IMR-90 (cell line): ENCODE data around the gene C1QL1. TPM values are rescaled to one million over a fixed set of nuclear protein-coding genes. Genes with fewer than 3 reads are reported as not detected.

ENCODE experiments used
- ATAC-seq: fragments of 200-7000 bp; cut with Tn5 transposase; 2 replicates; pipeline ENCODE4 v1.9.1; 2020; ENCODE audit warnings: low read depth, mild to moderate bottlenecking, moderate library complexity
- BruUV-seq: library from RNA; stranded (reverse); fragments of 400-500 nt; replicated peaks from 2 replicates; lab custom pipeline; 2021; lab: Mats Ljungman, UMichigan
- CTCF ChIA-PET: fragments of 300-600 bp; formaldehyde crosslinking; extraction: SDS; loops from one replicate; lab custom pipeline; 2021; ENCODE audit warnings: antibody characterized with exemption; lab: Yijun Ruan, JAX
- POLR2A ChIA-PET: fragments of 300-600 bp; sonication (Branson Sonifier 250); formaldehyde crosslinking; loops from one replicate; lab custom pipeline; 2022; ENCODE audit warnings: antibody characterized with exemption; ENCODE audit not compliant: unreplicated experiment; lab: Charles Lee
- DNase-seq: peaks from one replicate; pipeline ENCODE4 v3.0.0; 2013
- H2AFZ ChIP-seq: replicated peaks from 2 replicates; pipeline ENCODE3; 2013; ENCODE audit warnings: low read length, mild to moderate bottlenecking; ENCODE audit not compliant: poor library complexity
- H2AK5ac ChIP-seq: 2 replicates; pipeline ENCODE4 v1.6.1; 2013; ENCODE audit warnings: low read depth, low read length, inconsistent platforms
- H2AK9ac ChIP-seq: replicated peaks from 2 replicates; pipeline ENCODE3; 2013; ENCODE audit warnings: mild to moderate bottlenecking, low read depth, low read length, moderate library complexity; ENCODE audit not compliant: poor library complexity
- H2BK120ac ChIP-seq: 2 replicates; pipeline ENCODE4 v1.6.1; 2013; ENCODE audit warnings: low read depth, low read length, inconsistent platforms
- H2BK15ac ChIP-seq: 3 replicates; pipeline ENCODE4 v1.6.1; 2013; ENCODE audit warnings: low read depth, low read length, inconsistent platforms
- H2BK20ac ChIP-seq: 2 replicates; pipeline ENCODE4 v1.6.1; 2013; ENCODE audit warnings: low read depth, mild to moderate bottlenecking, inconsistent platforms, low read length, moderate library complexity
- H2BK5ac ChIP-seq: 2 replicates; pipeline ENCODE4 v1.6.1; 2013; ENCODE audit warnings: mild to moderate bottlenecking, low read depth, low read length, inconsistent platforms; ENCODE audit not compliant: poor library complexity, severe bottlenecking
- H3K14ac ChIP-seq: replicated peaks from 2 replicates; pipeline ENCODE4 v1.6.1; 2013; ENCODE audit warnings: low read depth, low read length, inconsistent platforms
- H3K18ac ChIP-seq: 2 replicates; pipeline ENCODE4 v1.6.1; 2013; ENCODE audit warnings: low read depth, low read length, control low read depth
- H3K23ac ChIP-seq: 2 replicates; pipeline ENCODE4 v1.6.1; 2013; ENCODE audit warnings: low read depth, low read length, inconsistent platforms
- H3K27ac ChIP-seq: 2 replicates; pipeline ENCODE4 v1.5.1; 2013; ENCODE audit warnings: mild to moderate bottlenecking, control low read depth, low read length; ENCODE audit not compliant: insufficient read depth
- H3K27me3 ChIP-seq: 2 replicates; pipeline ENCODE4 v1.6.1; 2013; ENCODE audit warnings: low read length; ENCODE audit not compliant: control insufficient read depth, insufficient read depth
- H3K36me3 ChIP-seq: 2 replicates; pipeline ENCODE4 v1.6.1; 2013; ENCODE audit warnings: low read length, mixed read lengths; ENCODE audit not compliant: control insufficient read depth, insufficient read depth
- H3K4ac ChIP-seq: 2 replicates; pipeline ENCODE4 v1.6.1; 2013; ENCODE audit warnings: low read depth, low read length, inconsistent platforms
- H3K4me1 ChIP-seq: 2 replicates; pipeline ENCODE4 v1.6.1; 2013; ENCODE audit warnings: low read length, mixed read lengths; ENCODE audit not compliant: control insufficient read depth, insufficient read depth
- H3K4me2 ChIP-seq: 2 replicates; pipeline ENCODE4 v1.6.1; 2013; ENCODE audit warnings: low read depth, mild to moderate bottlenecking, control low read depth, low read length, moderate library complexity
- H3K4me3 ChIP-seq: 2 replicates; pipeline ENCODE4 v1.5.1; 2013; ENCODE audit warnings: low read depth, mild to moderate bottlenecking, control low read depth, low read length, moderate library complexity; ENCODE audit not compliant: insufficient read depth
- H3K56ac ChIP-seq: 2 replicates; pipeline ENCODE4 v1.6.1; 2013; ENCODE audit warnings: low read length, inconsistent platforms; ENCODE audit not compliant: insufficient read depth; ENCODE audit errors: extremely low read depth
- H3K79me1 ChIP-seq, 2 experiments: 2 replicates each; pipeline ENCODE4 v1.6.1; 2013; ENCODE audit warnings: low read length in 2 of 2, inconsistent platforms in 1 of 2, low read depth in 1 of 2
- H3K9ac ChIP-seq: 2 replicates; pipeline ENCODE4 v1.6.1; 2013; ENCODE audit warnings: low read depth, low read length, control low read depth
- H3K9me1 ChIP-seq: 2 replicates; pipeline ENCODE4 v1.6.1; 2013; ENCODE audit warnings: low read length, inconsistent platforms; ENCODE audit not compliant: insufficient read depth
- H3K9me3 ChIP-seq: 2 replicates; pipeline ENCODE4 v1.6.1; 2013; ENCODE audit warnings: low read length; ENCODE audit not compliant: control insufficient read depth, insufficient read depth
- H4K20me1 ChIP-seq: 2 replicates; pipeline ENCODE4 v1.6.1; 2013; ENCODE audit warnings: low read length, inconsistent platforms; ENCODE audit not compliant: insufficient read depth
- H4K5ac ChIP-seq: 2 replicates; pipeline ENCODE4 v1.6.1; 2013; ENCODE audit warnings: mild to moderate bottlenecking, low read depth, low read length, control low read depth
- H4K8ac ChIP-seq, 2 experiments: 2 replicates each; pipeline ENCODE4 v1.6.1; 2013; ENCODE audit warnings: low read depth in 2 of 2, low read length in 2 of 2, control low read depth in 1 of 2, inconsistent platforms in 1 of 2
- H4K91ac ChIP-seq: 2 replicates; pipeline ENCODE4 v1.6.1; 2013; ENCODE audit warnings: low read depth, low read length, inconsistent platforms; ENCODE audit not compliant: insufficient read depth
- BHLHE40 ChIP-seq: fragments of 150-350 bp; IDR thresholded peaks from 2 replicates; pipeline ENCODE4 v1.6.1; 2016; ENCODE audit warnings: mild to moderate bottlenecking, low read depth, low read length
- CHD1 ChIP-seq: IDR thresholded peaks from 2 replicates; pipeline ENCODE4 v1.6.1; 2012; ENCODE audit warnings: low read depth, low read length, improper control_type of control experiment
- MAFK ChIP-seq: IDR thresholded peaks from 2 replicates; pipeline ENCODE4 v1.6.1; 2012; ENCODE audit warnings: low read depth, low read length, improper control_type of control experiment
- MAZ ChIP-seq: IDR thresholded peaks from 2 replicates; pipeline ENCODE4 v1.6.1; 2012; ENCODE audit warnings: low read depth, mild to moderate bottlenecking, low read length, improper control_type of control experiment, moderate library complexity, borderline replicate concordance
- NFE2L2 ChIP-seq: fragments of 150-350 bp; IDR thresholded peaks from 2 replicates; pipeline ENCODE4 v1.6.1; 2016; ENCODE audit warnings: low read depth, mild to moderate bottlenecking, low read length
- POLR2A ChIP-seq: IDR thresholded peaks from 2 replicates; pipeline ENCODE4 v1.6.1; 2012; ENCODE audit warnings: mild to moderate bottlenecking, low read depth, low read length
- RAD21 ChIP-seq: IDR thresholded peaks from 2 replicates; pipeline ENCODE4 v1.6.1; 2012; ENCODE audit warnings: low read length, improper control_type of control experiment
- RCOR1 ChIP-seq: IDR thresholded peaks from 2 replicates; pipeline ENCODE4 v1.6.1; 2012; ENCODE audit warnings: mild to moderate bottlenecking, low read length, improper control_type of control experiment; ENCODE audit not compliant: insufficient replicate concordance
- SMC3 ChIP-seq: fragments of 150-350 bp; IDR thresholded peaks from 2 replicates; pipeline ENCODE4 v1.6.1; 2016; ENCODE audit warnings: low read depth, mild to moderate bottlenecking, antibody characterized with exemption, low read length, moderate library complexity
- USF2 ChIP-seq: fragments of 150-350 bp; IDR thresholded peaks from 2 replicates; pipeline ENCODE4 v1.6.1; 2017; ENCODE audit warnings: mild to moderate bottlenecking, antibody characterized with exemption, low read length, low read depth
- WGBS, 2 experiments: methylation state at CpG; one replicate each; pipeline versions ENCODE4 v1.1.5 to v1.1.7; 2013; ENCODE audit warnings: missing lambda C conversion rate in 2 of 2; ENCODE audit not compliant: insufficient read length in 1 of 2; ENCODE audit errors: extremely low coverage in 2 of 2; 5-methylcytosine and 5-hydroxymethylcytosine counted together
- dilution Hi-C: fragments of 300-500 bp; cut with HindIII; formaldehyde crosslinking; loops from one replicate; pipeline ENCODE4 v1.14.3; 2018; ENCODE audit warnings: low sequenced_read_pairs; ENCODE audit not compliant: unreplicated experiment
- in situ Hi-C: fragments of 300-500 bp; cut with MboI; formaldehyde crosslinking; loops from 3 replicates; pipeline ENCODE4 v1.14.3; 2019; ENCODE audit warnings: low sequenced_read_pairs, inconsistent platforms, mixed read lengths
- intact Hi-C: fragments of 100-400 bp; cut with micrococcal nuclease; formaldehyde crosslinking; loops from 2 replicates; pipeline ENCODE4 v1.10.0; 2022
- polyA plus RNA-seq, 3 experiments: library from polyadenylated mRNA; depleted of rRNA; stranded (reverse); fragments of >200 nt; gene quantifications; 2 replicates each; pipeline ENCODE4 v1.2.3, GENCODE V29; 2012; ENCODE audit warnings: low replicate concordance in 1 of 3
- total RNA-seq: library from RNA; depleted of rRNA; stranded (reverse); fragments of >200 nt; gene quantifications from 2 replicates; pipeline ENCODE4 v1.2.3, GENCODE V29; 2012

Gene C1QL1
- total and polyA plus RNA-seq, 2 of the 4 experiments (the other 2 are of a cell fraction), result 0.18 to 0.84 TPM

GRCh38 chr17:44956998-44957981, 10.8 kb downstream of the C1QL1 start:
- dilution Hi-C loops, result no loop called here
- 73% methylated on average over 2 of the region's 8 CpGs; no CpG with 5 or more reads in 1 of the 2 experiments for WGBS, 2 experiments

More at GRCh38 chr17:44956998-44957981, 10.8 kb downstream of the C1QL1 start:
- ATAC-seq (no peak), DNase-seq (no peak)
- H2AK9ac ChIP-seq, result no peak overlapping the region
- no peak overlapping the region for H4K91ac ChIP-seq
- H4K5ac ChIP-seq, result no peak overlapping the region
- intact Hi-C loops, result no loop called here
- no peaks in the 10 kb centered on the region for H3K36me3 ChIP-seq
- no peak overlapping the region for H2BK15ac ChIP-seq
- H3K4me2 ChIP-seq, result no peak overlapping the region
- H2AFZ ChIP-seq, result no peak overlapping the region
- no peak overlapping the region for H3K18ac ChIP-seq
- H3K4me3 ChIP-seq, result no peak overlapping the region
- no peak overlapping the region for H4K8ac ChIP-seq
- H2BK5ac ChIP-seq, result no peak overlapping the region
- H3K14ac ChIP-seq, result no peak overlapping the region
- in situ Hi-C loops, result no loop called here
- H3K79me1 ChIP-seq, result no peaks in the 10 kb centered on the region
- POLR2A ChIA-PET, result interaction anchor here (0.6 kb wide), 1 partner anchor 17 kb away, joined by 3 read pairs; no protein-coding TSS in a partner anchor
- H2AK5ac ChIP-seq, result no peak overlapping the region
- H3K9ac ChIP-seq, result no peak overlapping the region
- H3K4ac ChIP-seq, result no peak overlapping the region
- H3K27me3 ChIP-seq, result peaks cover 15% of the 10 kb centered on the region; the same call in 1 of the 2 replicates
- H3K23ac ChIP-seq, result no peak overlapping the region
- no peaks in the 10 kb centered on the region for H3K9me1 ChIP-seq
- no peak overlapping the region for H3K27ac ChIP-seq
- BruUV-seq, result no TSS peak
- H2BK20ac ChIP-seq, result no peak overlapping the region
- CTCF ChIA-PET, result interaction anchor here (0.6 kb wide), 1 partner anchor 172 kb away, joined by 3 read pairs; no protein-coding TSS in a partner anchor
- H3K9me3 ChIP-seq, result no peaks in the 10 kb centered on the region
- no peak overlapping the region for H3K56ac ChIP-seq
- TF ChIP-seq BHLHE40 (no peak), POLR2A (no peak), USF2 (no peak), RCOR1 (no peak), NFE2L2 (no peak), SMC3 (no peak), CHD1 (no peak), MAZ (no peak), MAFK (no peak), RAD21 (no peak)
- no peaks in the 10 kb centered on the region; the same call in 1 of the 2 replicates for H3K4me1 ChIP-seq
- no peaks in the 10 kb centered on the region for H4K20me1 ChIP-seq
- H2BK120ac ChIP-seq, result no peak overlapping the region
